B cell (primary cell): ENCODE data around the gene METTL8. TPM values are rescaled to one million over a fixed set of nuclear protein-coding genes. Genes with fewer than 3 reads are reported as not detected.

Experiments used
- ATAC-seq: fragments of 200-7000 bp; cut with Tn5 transposase; one replicate; pipeline ENCODE4 v1.10.0; 2021; ENCODE audit warnings: low read depth, mild to moderate bottlenecking, moderate number of reproducible peaks, moderate library complexity
- CTCF ChIA-PET: fragments of 350-600 bp; sonication (Branson Sonifier 250); formaldehyde crosslinking; loops from one replicate; lab custom pipeline; 2021; ENCODE audit warnings: antibody characterized with exemption, inconsistent platforms; lab: Charles Lee
- POLR2A ChIA-PET: fragments of 350-600 bp; sonication (Branson Sonifier 250); formaldehyde crosslinking; loops from one replicate; lab custom pipeline; 2021; ENCODE audit warnings: antibody characterized with exemption; lab: Charles Lee
- DNase-seq: peaks from one replicate; pipeline ENCODE4 v3.0.0; 2013
- H2AFZ ChIP-seq: 2 replicates; pipeline ENCODE4 v1.6.1; 2012; ENCODE audit warnings: mild to moderate bottlenecking, low read depth, low read length; ENCODE audit not compliant: insufficient read depth, poor library complexity, severe bottlenecking
- H3K27ac ChIP-seq, 2 donors: 1 replicate in 1 of 2; 2 replicates in 1 of 2; pipeline ENCODE4 v1.5.1; 2012 to 2013; ENCODE audit warnings: low read length in 2 of 2, mild to moderate bottlenecking in 2 of 2, moderate library complexity in 1 of 2
- H3K27me3 ChIP-seq, 4 experiments: fragments of 200-600 bp in 1 of 4; sonication (generic) in 1 of 4; replicated peaks in 1 of 4; 1 replicate in 2 of 4; 2 replicates in 2 of 4; pipeline versions ENCODE4 v1.6.1 to v1.7.0; 2013 to 2016; ENCODE audit warnings: low read length in 3 of 4, mild to moderate bottlenecking in 2 of 4, mixed read lengths in 1 of 4, moderate library complexity in 1 of 4; ENCODE audit not compliant: insufficient read depth in 4 of 4, control insufficient read depth in 3 of 4; ENCODE audit errors: control extremely low read depth in 1 of 4
- H3K36me3 ChIP-seq, 2 experiments: replicated peaks in 1 of 2; 1 replicate in 1 of 2; 2 replicates in 1 of 2; pipeline versions ENCODE4 v1.6.1 to v1.7.1; 2013; ENCODE audit warnings: low read length in 1 of 2; ENCODE audit not compliant: insufficient read depth in 2 of 2, control insufficient read depth in 1 of 2; ENCODE audit errors: control extremely low read depth in 1 of 2, extremely low read depth in 1 of 2
- H3K4me1 ChIP-seq, 2 donors: fragments of 200-600 bp in 1 of 2; sonication (generic) in 1 of 2; 1 replicate in 1 of 2; 2 replicates in 1 of 2; pipeline versions ENCODE4 v1.5.1 to v1.6.1; 2013 to 2017; ENCODE audit warnings: low read length in 2 of 2; ENCODE audit not compliant: control insufficient read depth in 2 of 2, insufficient read depth in 2 of 2
- H3K4me2 ChIP-seq: replicated peaks from 2 replicates; pipeline ENCODE3; 2012; ENCODE audit warnings: mild to moderate bottlenecking, low read depth, low read length; ENCODE audit not compliant: poor library complexity, severe bottlenecking
- H3K4me3 ChIP-seq, 5 experiments: fragments of 200-600 bp in 1 of 5; sonication (generic) in 1 of 5; 1 replicate in 3 of 5; 2 replicates in 2 of 5; pipeline versions ENCODE4 v1.5.1 to v1.7.0; 2011 to 2016; ENCODE audit warnings: low read length in 4 of 5, mild to moderate bottlenecking in 4 of 5, low read depth in 2 of 5, control low read depth in 1 of 5, moderate library complexity in 1 of 5; ENCODE audit not compliant: insufficient read depth in 1 of 5; ENCODE audit errors: control extremely low read depth in 1 of 5, extremely low read depth in 1 of 5
- H3K79me2 ChIP-seq: fragments of 200-600 bp; sonication (generic); one replicate; pipeline ENCODE4 v1.6.0; 2016; ENCODE audit warnings: low read length; ENCODE audit not compliant: control insufficient read depth, insufficient read depth
- H3K9ac ChIP-seq: fragments of 200-600 bp; sonication (generic); 2 replicates; pipeline ENCODE4 v1.6.1; 2017; ENCODE audit warnings: mild to moderate bottlenecking, low read length, moderate library complexity
- H3K9me3 ChIP-seq, 3 donors: one replicate each; pipeline versions ENCODE4 v1.6.1 to v1.7.1; 2013; ENCODE audit warnings: low read length in 2 of 3; ENCODE audit not compliant: control insufficient read depth in 2 of 3, insufficient read depth in 1 of 3; ENCODE audit errors: control extremely low read depth in 1 of 3
- H4K20me1 ChIP-seq: 2 replicates; pipeline ENCODE4 v1.6.0; 2012; ENCODE audit warnings: mild to moderate bottlenecking, low read length; ENCODE audit not compliant: insufficient read depth, control insufficient read depth, poor library complexity, severe bottlenecking
- H3K27ac Mint-ChIP-seq: one replicate; pipeline ENCODE4 v1.8.0; 2021; ENCODE audit warnings: mixed read lengths
- H3K27me3 Mint-ChIP-seq: one replicate; pipeline ENCODE4 v1.8.0; 2021; ENCODE audit warnings: mixed read lengths
- H3K4me1 Mint-ChIP-seq: one replicate; pipeline ENCODE4 v1.8.0; 2021; ENCODE audit warnings: mixed read lengths
- H3K4me3 Mint-ChIP-seq: one replicate; pipeline ENCODE4 v1.8.0; 2021; ENCODE audit warnings: mixed read lengths
- H3K9me3 Mint-ChIP-seq: one replicate; pipeline ENCODE4 v1.8.0; 2022; ENCODE audit warnings: mixed read lengths; ENCODE audit not compliant: insufficient read depth
- EZH2 ChIP-seq: IDR thresholded peaks from 2 replicates; pipeline ENCODE4 v1.6.1; 2012; ENCODE audit warnings: borderline replicate concordance, low read depth, mild to moderate bottlenecking, moderate library complexity, low read length; ENCODE audit not compliant: insufficient read depth, poor library complexity, severe bottlenecking
- WGBS: methylation state at CpG from one replicate; pipeline ENCODE4 v1.1.5; 2013; ENCODE audit warnings: missing lambda C conversion rate; ENCODE audit not compliant: insufficient coverage; 5-methylcytosine and 5-hydroxymethylcytosine counted together
- intact Hi-C: fragments of 100-400 bp; cut with micrococcal nuclease; formaldehyde crosslinking; loops from one replicate; pipeline ENCODE4 v1.10.0; 2022
- polyA plus RNA-seq: library from polyadenylated mRNA; depleted of rRNA; stranded (reverse); fragments of >200 nt; gene quantifications from 2 replicates; pipeline ENCODE4 v1.2.3, GENCODE V29; 2012
- total RNA-seq, 2 donors: library from RNA; stranded (reverse); fragments of 120-200 nt in 1 of 2; gene quantifications; 1 replicate in 1 of 2; 2 replicates in 1 of 2; pipeline versions ENCODE4 v1.2.3 to v1.2.4, GENCODE V29; 2013 to 2022
- TF ChIP-seq, protein P1 (sequence below): fragments of 200-600 bp; IDR thresholded peaks from one replicate; pipeline ENCODE4 v1.8.0; 2022; ENCODE audit warnings: antibody characterized with exemption, mild to moderate bottlenecking

Gene METTL8
- total and polyA plus RNA-seq, 2 donors (not counting 1 experiment from before 2014, with no cell fraction given) = 20.8 to 57.8 TPM

DNA sequence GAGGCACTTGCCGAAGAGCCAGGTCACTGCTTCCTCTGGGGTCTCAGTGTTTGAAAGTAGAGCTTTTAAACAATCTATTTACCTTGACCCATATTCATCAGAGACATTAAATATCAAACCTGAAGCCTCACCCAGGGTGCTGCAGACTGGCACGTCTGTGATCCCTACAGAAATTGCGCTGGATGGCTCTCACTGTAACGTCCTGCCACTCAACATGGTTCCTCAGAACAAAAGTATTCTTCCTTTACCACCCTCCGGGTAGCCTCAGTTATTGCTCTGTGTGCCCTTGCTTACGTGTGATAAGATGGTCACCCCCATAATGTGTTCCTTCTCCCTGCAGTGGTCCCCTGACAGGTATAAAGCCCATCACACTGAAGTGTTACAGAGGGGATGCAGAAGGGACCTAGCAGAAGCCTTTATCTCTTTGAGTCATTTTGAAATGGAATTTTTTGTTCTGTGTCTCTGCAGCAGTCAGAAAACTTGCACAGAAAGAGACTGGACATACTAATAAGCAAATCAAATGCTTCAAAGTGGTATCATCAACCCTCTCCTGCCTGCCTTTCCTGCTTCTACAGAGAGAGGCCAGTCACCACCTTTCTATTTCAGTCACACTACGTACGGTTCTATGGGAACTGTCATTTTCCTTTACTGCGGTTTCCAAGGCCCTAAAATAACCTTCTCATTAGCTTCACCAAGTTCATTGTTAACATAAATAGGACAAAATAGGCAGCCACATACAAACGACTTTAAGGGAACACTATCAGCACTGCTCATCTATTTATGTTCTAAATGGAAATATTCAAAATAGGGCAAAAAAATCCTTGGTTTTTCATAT, 86.8 kb downstream of the METTL8 start:
- TF ChIP-seq, protein P1, sequence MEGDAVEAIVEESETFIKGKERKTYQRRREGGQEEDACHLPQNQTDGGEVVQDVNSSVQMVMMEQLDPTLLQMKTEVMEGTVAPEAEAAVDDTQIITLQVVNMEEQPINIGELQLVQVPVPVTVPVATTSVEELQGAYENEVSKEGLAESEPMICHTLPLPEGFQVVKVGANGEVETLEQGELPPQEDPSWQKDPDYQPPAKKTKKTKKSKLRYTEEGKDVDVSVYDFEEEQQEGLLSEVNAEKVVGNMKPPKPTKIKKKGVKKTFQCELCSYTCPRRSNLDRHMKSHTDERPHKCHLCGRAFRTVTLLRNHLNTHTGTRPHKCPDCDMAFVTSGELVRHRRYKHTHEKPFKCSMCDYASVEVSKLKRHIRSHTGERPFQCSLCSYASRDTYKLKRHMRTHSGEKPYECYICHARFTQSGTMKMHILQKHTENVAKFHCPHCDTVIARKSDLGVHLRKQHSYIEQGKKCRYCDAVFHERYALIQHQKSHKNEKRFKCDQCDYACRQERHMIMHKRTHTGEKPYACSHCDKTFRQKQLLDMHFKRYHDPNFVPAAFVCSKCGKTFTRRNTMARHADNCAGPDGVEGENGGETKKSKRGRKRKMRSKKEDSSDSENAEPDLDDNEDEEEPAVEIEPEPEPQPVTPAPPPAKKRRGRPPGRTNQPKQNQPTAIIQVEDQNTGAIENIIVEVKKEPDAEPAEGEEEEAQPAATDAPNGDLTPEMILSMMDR = no peak
- no peak for TF ChIP-seq EZH2
- H3K79me2 ChIP-seq = no peaks in the 10 kb centered on the region
- H2AFZ ChIP-seq = peak overlapping the region; percentile 14
- H4K20me1 ChIP-seq = no peaks in the 10 kb centered on the region
- WGBS = 63% methylated on average over 5 of the region's 10 CpGs
- H3K27ac Mint-ChIP-seq = peak overlapping the region; percentile 47
- no peak overlapping the region for H3K27ac ChIP-seq
- POLR2A ChIA-PET = no interaction called here
- no peaks in the 10 kb centered on the region for H3K9me3 Mint-ChIP-seq
- H3K9me3 ChIP-seq = peaks cover 0 to 3% (median 0%) of the 10 kb centered on the region in 3 donors
- peaks cover 13 to 21% of the 10 kb centered on the region in 2 donors for H3K4me1 ChIP-seq
- peaks cover 34% of the 10 kb centered on the region for H3K4me1 Mint-ChIP-seq
- no peak overlapping the region for H3K9ac ChIP-seq
- no peak overlapping the region for H3K4me3 Mint-ChIP-seq
- no peaks in the 10 kb centered on the region for H3K27me3 Mint-ChIP-seq
- no peaks in the 10 kb centered on the region for H3K36me3 ChIP-seq
- ATAC-seq (no peak), DNase-seq (no peak)
- CTCF ChIA-PET = interaction anchor here (0.9 to 1.8 kb wide), 3 partner anchors 10 to 56 kb away, joined by 3 to 6 read pairs (median 3); no protein-coding TSS in a partner anchor
- intact Hi-C loops = no loop called here
- H3K4me2 ChIP-seq = no peak overlapping the region
- H3K4me3 ChIP-seq = no peak overlapping the region
- no peaks in the 10 kb centered on the region for H3K27me3 ChIP-seq
